ENCODE measurements around the gene EFTUD2.

EFTUD2 gene

GRCh38 chr17:44898768-44899073 lies 524 bp downstream of the EFTUD2 start:
- H3K27me3 ChIP-seq = no peaks in the 10 kb centered on the region
- H3K4me3 ChIP-seq (ENCODE audit: low read depth, low read length) = peak overlapping the region; percentile 99

GRCh38 chr17:44894642-44895041 lies 4.6 kb downstream of the EFTUD2 start:
- Histone ChIP-seq H3K27me3 (no peaks in the 10 kb centered on the region), H3K4me1 (peaks cover 5% of the 10 kb centered on the region; the same call in 1 of the 2 replicates), H3K9me3 (no peaks in the 10 kb centered on the region), H3K36me3 (peaks cover 52% of the 10 kb centered on the region), H3K4me3 (ENCODE audit: low read depth, low read length) (no peak overlapping the region)
- no peak for TF ChIP-seq CTCF (IDR thresholded peaks at IDR 0.05; ENCODE audit: low read depth, low read length)
- DNase-seq = no peak

More at GRCh38 chr17:44898768-44899073, 524 bp downstream of the EFTUD2 start:
- Histone ChIP-seq H3K36me3 (peaks cover 23% of the 10 kb centered on the region), H3K9me3 (no peaks in the 10 kb centered on the region), H3K4me1 (peaks cover 4% of the 10 kb centered on the region)
- TF ChIP-seq CTCF (IDR thresholded peaks at IDR 0.05; ENCODE audit: low read depth, low read length) = no peak
- no peak for DNase-seq

- Histone ChIP-seq H3K4me1 (0 out of 2 replicates have a peak, but pooled peaks cover 5% of the 10 kb centered on the region), H3K27me3 (no peaks in the 10 kb centered on the region), H3K4me3 (ENCODE audit: low read depth, low read length) (no peak overlapping the region), H3K36me3 (peaks cover 64% of the 10 kb centered on the region), H3K9me3 (no peaks in the 10 kb centered on the region)
- no peak for TF ChIP-seq CTCF (IDR thresholded peaks at IDR 0.05; ENCODE audit: low read depth, low read length)
- DNase-seq = no peak
Measured at GRCh38 chr17:44892250-44892649, 7.0 kb downstream of the EFTUD2 start.

GRCh38 chr17:44889003-44889402 lies 10.2 kb downstream of the EFTUD2 start:
- no peak for TF ChIP-seq CTCF (IDR thresholded peaks at IDR 0.05; ENCODE audit: low read depth, low read length)
- H3K9me3 ChIP-seq = no peaks in the 10 kb centered on the region
- H3K4me1 ChIP-seq = 0 out of 2 replicates have a peak, but pooled peaks cover 5% of the 10 kb centered on the region
- no peak overlapping the region for H3K4me3 ChIP-seq (ENCODE audit: low read depth, low read length)
- DNase-seq = no peak
- H3K36me3 ChIP-seq = peaks cover 73% of the 10 kb centered on the region
- no peaks in the 10 kb centered on the region for H3K27me3 ChIP-seq

GRCh38 chr17:44887971-44888954 lies 11.0 kb downstream of the EFTUD2 start:
- H3K4me3 ChIP-seq (ENCODE audit: low read depth, low read length) = no peak overlapping the region
- H3K36me3 ChIP-seq = peaks cover 76% of the 10 kb centered on the region
- no peaks in the 10 kb centered on the region for H3K9me3 ChIP-seq
- H3K27me3 ChIP-seq = no peaks in the 10 kb centered on the region
- H3K4me1 ChIP-seq = 0 out of 2 replicates have a peak, but pooled peaks cover 5% of the 10 kb centered on the region
- no peak for DNase-seq
- no peak for TF ChIP-seq CTCF (IDR thresholded peaks at IDR 0.05; ENCODE audit: low read depth, low read length)

- Histone ChIP-seq H3K4me3 (ENCODE audit: low read depth, low read length) (no peak overlapping the region), H3K27me3 (no peaks in the 10 kb centered on the region), H3K9me3 (no peaks in the 10 kb centered on the region), H3K36me3 (peaks cover 78% of the 10 kb centered on the region), H3K4me1 (0 out of 2 replicates have a peak, but pooled peaks cover 3% of the 10 kb centered on the region)
- DNase-seq = no peak
- no peak for TF ChIP-seq CTCF (IDR thresholded peaks at IDR 0.05; ENCODE audit: low read depth, low read length)
Measured at GRCh38 chr17:44887016-44887415, 12.2 kb downstream of the EFTUD2 start.

All from BE2C (cell line).